ENCODE measurements around the gene CD58. TPM values are rescaled to one million over a fixed set of nuclear protein-coding genes. Genes with fewer than 3 reads are reported as not detected.

The CD58 gene
- total and polyA plus RNA-seq, 12 donors = 6.3 to 43.6 (median 12.5) TPM

GRCh38 chr1:116506132-116507004 lies 64.5 kb downstream of the CD58 start:
- intact Hi-C loops (cut with DNase I) = no loop called here
- H3K36me3 ChIP-seq (replicated peaks in 1 of 2) = no peaks in the 10 kb centered on the region

GRCh38 chr1:116504308-116505156 lies 66.3 kb downstream of the CD58 start:
- TF ChIP-seq CTCF (IDR thresholded peaks at IDR 0.05) = no peak
- no peak for TF ChIP-seq POLR2A (IDR thresholded peaks at IDR 0.05)
- Histone ChIP-seq H3K27me3 (no peaks in the 10 kb centered on the region), H3K27ac (peak overlapping the region in 3 of 5 donors; percentile 2 to 76 (median 61)), H3K4me1 (replicated peaks in 1 of 2) (peaks cover 3 to 10% of the 10 kb centered on the region in 2 donors), H3K36me3 (replicated peaks in 1 of 2) (no peaks in the 10 kb centered on the region), H3K9me3 (replicated peaks in 1 of 3) (no peaks in the 10 kb centered on the region), H3K4me3 (no peak overlapping the region)
- intact Hi-C loops (cut with DNase I) = no loop called here
- WGBS, 4 donors = 61 to 78% (median 69%) methylated on average over 7 to 8 of the region's 8 CpGs
- DNase-seq = peak in 6 of 7 donors; percentile 63 to 84 (median 72)

More at GRCh38 chr1:116506132-116507004, 64.5 kb downstream of the CD58 start:
- no peak overlapping the region for H3K4me3 ChIP-seq
- DNase-seq = no peak
- no peak for TF ChIP-seq CTCF (IDR thresholded peaks at IDR 0.05)
- no peak for TF ChIP-seq POLR2A (IDR thresholded peaks at IDR 0.05)
- H3K27me3 ChIP-seq = no peaks in the 10 kb centered on the region
- peaks cover 3 to 11% of the 10 kb centered on the region in 2 donors for H3K4me1 ChIP-seq (replicated peaks in 1 of 2)
- H3K9me3 ChIP-seq (replicated peaks in 1 of 3) = no peaks in the 10 kb centered on the region
- WGBS, 4 donors = 86 to 94% (median 89%) methylated on average over 7 of the region's 7 CpGs
- H3K27ac ChIP-seq = no peak overlapping the region

- no peaks in the 10 kb centered on the region for H3K27me3 ChIP-seq
- no peaks in the 10 kb centered on the region for H3K9me3 ChIP-seq (replicated peaks in 1 of 3)
- WGBS, 4 donors = 78 to 89% (median 84%) methylated on average over 5 to 7 of the region's 7 CpGs
- TF ChIP-seq CTCF (IDR thresholded peaks at IDR 0.05) = no peak
- no peak for TF ChIP-seq POLR2A (IDR thresholded peaks at IDR 0.05)
- no peak for DNase-seq
- H3K27ac ChIP-seq = peak overlapping the region in 3 of 5 donors; percentile 2 to 76 (median 61)
- no peak overlapping the region for H3K4me3 ChIP-seq
- H3K36me3 ChIP-seq (replicated peaks in 1 of 2) = no peaks in the 10 kb centered on the region
- H3K4me1 ChIP-seq (replicated peaks in 1 of 2) = peaks cover 2 to 3% of the 10 kb centered on the region in 2 donors
- intact Hi-C loops (cut with DNase I) = no loop called here
These were observed 67.1 kb downstream of the CD58 start for GRCh38 chr1:116503546-116504307.

Data from adrenal gland (tissue), 12 donors.